ENCODE measurements around the gene SREK1.

Gene SREK1

DNA sequence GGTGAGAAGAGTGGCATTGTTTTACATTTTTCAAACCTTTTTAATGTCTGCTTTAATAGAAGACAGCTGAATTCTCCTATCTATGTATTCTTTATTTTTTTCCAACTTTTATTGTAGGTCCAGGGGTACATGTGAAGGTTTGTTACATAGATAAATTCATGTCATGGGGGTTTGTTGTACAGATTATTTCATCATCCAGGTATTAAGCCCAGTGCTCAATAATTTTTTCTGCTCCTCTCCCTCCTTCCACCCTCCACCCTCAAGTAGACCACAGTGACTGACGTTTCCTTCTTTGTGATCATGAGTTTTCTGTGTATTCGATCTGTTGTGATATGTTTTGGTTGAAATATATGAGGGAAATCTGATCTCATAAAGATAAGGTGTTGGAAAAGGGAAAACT lies 1.7 kb upstream of the SREK1 start:
- TF ChIP-seq, protein P1, sequence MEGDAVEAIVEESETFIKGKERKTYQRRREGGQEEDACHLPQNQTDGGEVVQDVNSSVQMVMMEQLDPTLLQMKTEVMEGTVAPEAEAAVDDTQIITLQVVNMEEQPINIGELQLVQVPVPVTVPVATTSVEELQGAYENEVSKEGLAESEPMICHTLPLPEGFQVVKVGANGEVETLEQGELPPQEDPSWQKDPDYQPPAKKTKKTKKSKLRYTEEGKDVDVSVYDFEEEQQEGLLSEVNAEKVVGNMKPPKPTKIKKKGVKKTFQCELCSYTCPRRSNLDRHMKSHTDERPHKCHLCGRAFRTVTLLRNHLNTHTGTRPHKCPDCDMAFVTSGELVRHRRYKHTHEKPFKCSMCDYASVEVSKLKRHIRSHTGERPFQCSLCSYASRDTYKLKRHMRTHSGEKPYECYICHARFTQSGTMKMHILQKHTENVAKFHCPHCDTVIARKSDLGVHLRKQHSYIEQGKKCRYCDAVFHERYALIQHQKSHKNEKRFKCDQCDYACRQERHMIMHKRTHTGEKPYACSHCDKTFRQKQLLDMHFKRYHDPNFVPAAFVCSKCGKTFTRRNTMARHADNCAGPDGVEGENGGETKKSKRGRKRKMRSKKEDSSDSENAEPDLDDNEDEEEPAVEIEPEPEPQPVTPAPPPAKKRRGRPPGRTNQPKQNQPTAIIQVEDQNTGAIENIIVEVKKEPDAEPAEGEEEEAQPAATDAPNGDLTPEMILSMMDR (IDR thresholded peaks at IDR 0.05; ENCODE audit: low read depth, low read length), result no peak
- TF ChIP-seq MYC (IDR thresholded peaks at IDR 0.05; ENCODE audit: low read depth, low read length), result no peak
- no peak for TF ChIP-seq POLR2A (IDR thresholded peaks at IDR 0.05; ENCODE audit: extremely low read depth, insufficient read length)
- TF ChIP-seq, protein P2, sequence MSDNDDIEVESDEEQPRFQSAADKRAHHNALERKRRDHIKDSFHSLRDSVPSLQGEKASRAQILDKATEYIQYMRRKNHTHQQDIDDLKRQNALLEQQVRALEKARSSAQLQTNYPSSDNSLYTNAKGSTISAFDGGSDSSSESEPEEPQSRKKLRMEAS (IDR thresholded peaks at IDR 0.05; ENCODE audit: low read depth, low read length), result no peak
- no peak overlapping the region for H3K4me3 ChIP-seq (ENCODE audit: low read depth, low read length)
- DNase-seq (ENCODE audit: low read depth), result no peak

DNA sequence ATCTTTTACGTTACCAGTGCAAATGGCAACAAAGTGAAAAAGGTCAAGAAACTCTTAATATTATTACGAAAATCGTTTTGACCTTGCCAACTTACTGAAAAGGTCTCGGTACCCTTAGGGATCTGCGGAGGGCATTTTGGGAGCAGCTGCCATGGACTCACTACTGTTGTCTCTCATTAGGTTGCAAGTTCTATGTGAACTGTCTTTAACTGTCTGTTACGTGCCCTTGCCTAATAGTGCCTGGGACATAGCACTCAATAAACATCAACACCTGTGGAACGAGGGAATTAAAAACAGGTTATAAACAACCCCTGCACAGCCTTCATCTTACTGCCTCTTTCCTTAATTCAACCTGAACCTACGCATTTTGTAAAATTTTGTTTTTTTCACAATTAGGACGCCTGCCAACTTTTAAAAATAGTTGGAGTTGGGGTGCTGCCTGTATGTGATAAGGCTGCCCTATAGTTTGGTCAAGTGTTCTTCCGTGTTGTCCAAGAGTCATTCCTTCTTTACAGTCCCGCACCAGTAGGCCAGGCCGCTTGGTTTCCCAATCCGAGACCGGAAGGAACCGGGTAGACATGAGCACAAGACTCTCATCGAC lies 527 bp upstream of the SREK1 start:
- peak; percentile 42 for DNase-seq (ENCODE audit: low read depth)
- H3K4me3 ChIP-seq (ENCODE audit: low read depth, low read length), result peak overlapping the region; percentile 75
- TF ChIP-seq POLR2A (IDR thresholded peaks at IDR 0.05; ENCODE audit: extremely low read depth, insufficient read length) (no peak), MYC (IDR thresholded peaks at IDR 0.05; ENCODE audit: low read depth, low read length) (no peak)
- TF ChIP-seq, protein P2 (IDR thresholded peaks at IDR 0.05; ENCODE audit: low read depth, low read length), result no peak
- TF ChIP-seq, protein P1 (IDR thresholded peaks at IDR 0.05; ENCODE audit: low read depth, low read length), result no peak

DNA sequence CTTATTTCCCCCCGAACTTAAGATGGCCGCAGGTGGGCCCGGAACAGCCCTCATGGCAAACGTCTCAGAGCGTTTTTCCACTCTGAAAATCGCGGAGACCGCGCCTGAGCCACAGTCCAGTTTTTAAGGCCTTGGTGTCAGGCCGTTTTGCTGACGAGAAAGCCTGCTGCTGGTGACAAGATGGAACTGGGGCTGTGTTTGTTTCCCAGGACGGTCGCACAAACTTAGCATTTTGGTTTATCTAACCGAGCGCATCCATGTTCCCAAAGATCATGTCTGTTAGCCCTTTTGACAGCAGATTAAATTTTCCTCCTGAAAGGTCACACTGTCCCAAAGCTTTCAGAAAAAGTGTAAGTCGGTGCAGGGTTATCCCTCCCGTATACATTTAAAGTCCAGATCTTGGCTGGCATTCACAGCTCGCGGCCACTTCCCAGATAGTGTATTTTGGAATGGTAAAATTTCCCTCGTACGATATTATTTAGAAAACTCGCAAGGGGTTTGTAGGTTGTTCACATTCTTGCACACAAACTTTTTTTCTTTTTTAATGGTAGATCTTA lies 812 bp downstream of the SREK1 start:
- TF ChIP-seq, protein P2 (IDR thresholded peaks at IDR 0.05; ENCODE audit: low read depth, low read length), result peak; percentile 10
- TF ChIP-seq, protein P1 (IDR thresholded peaks at IDR 0.05; ENCODE audit: low read depth, low read length), result no peak
- TF ChIP-seq POLR2A (IDR thresholded peaks at IDR 0.05; ENCODE audit: extremely low read depth, insufficient read length), result no peak
- peak overlapping the region; percentile 95 for H3K4me3 ChIP-seq (ENCODE audit: low read depth, low read length)
- DNase-seq (ENCODE audit: low read depth), result peak; percentile 81

- TF ChIP-seq, protein P1 (IDR thresholded peaks at IDR 0.05; ENCODE audit: low read depth, low read length), result no peak
- TF ChIP-seq MYC (IDR thresholded peaks at IDR 0.05; ENCODE audit: low read depth, low read length) (no peak), POLR2A (IDR thresholded peaks at IDR 0.05; ENCODE audit: extremely low read depth, insufficient read length) (no peak)
- TF ChIP-seq, protein P2 (IDR thresholded peaks at IDR 0.05; ENCODE audit: low read depth, low read length), result no peak
- H3K4me3 ChIP-seq (ENCODE audit: low read depth, low read length), result peak overlapping the region; percentile 95
- DNase-seq (ENCODE audit: low read depth), result no peak
These were observed 1.6 kb downstream of the SREK1 start for GRCh38 chr5:66145737-66146136.

- peak; percentile 55 for DNase-seq (ENCODE audit: low read depth)
- TF ChIP-seq, protein P2 (IDR thresholded peaks at IDR 0.05; ENCODE audit: low read depth, low read length), result no peak
- TF ChIP-seq POLR2A (IDR thresholded peaks at IDR 0.05; ENCODE audit: extremely low read depth, insufficient read length), result no peak
- TF ChIP-seq MYC (IDR thresholded peaks at IDR 0.05; ENCODE audit: low read depth, low read length), result no peak
- no peak overlapping the region for H3K4me3 ChIP-seq (ENCODE audit: low read depth, low read length)
These were observed 5.8 kb downstream of the SREK1 start for GRCh38 chr5:66149950-66150349.

DNA sequence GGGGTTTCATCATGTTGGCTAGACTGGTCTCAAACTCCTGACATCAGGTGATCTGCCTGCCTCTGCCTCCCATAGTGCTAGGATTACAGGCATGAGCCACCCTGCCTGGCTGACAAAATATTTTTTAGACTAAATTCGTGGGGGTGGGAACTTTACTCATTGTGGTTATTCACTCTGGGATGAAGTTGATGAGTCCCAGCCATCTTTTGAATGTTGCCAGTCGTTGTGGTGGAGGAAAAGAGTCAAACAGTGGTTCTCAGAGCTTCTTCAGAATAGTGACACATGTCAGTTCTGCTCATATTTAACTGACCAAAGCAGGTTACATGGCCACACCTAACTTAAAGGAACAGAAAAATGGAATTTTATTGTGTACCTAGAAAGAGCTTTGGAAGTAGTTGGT lies 6.9 kb downstream of the SREK1 start:
- H3K4me3 ChIP-seq (ENCODE audit: low read depth, low read length), result no peak overlapping the region
- DNase-seq (ENCODE audit: low read depth), result no peak
- TF ChIP-seq, protein P2 (IDR thresholded peaks at IDR 0.05; ENCODE audit: low read depth, low read length), result no peak
- TF ChIP-seq, protein P1 (IDR thresholded peaks at IDR 0.05; ENCODE audit: low read depth, low read length), result no peak

Measured in NB4 (cell line).